DND-41 (cell line): Measurements from ENCODE around the gene DHRS9.

Experiments used
- CTCF ChIP-seq: IDR thresholded peaks from 2 replicates; pipeline ENCODE4 v1.5.1; 2012; ENCODE audit warnings: borderline replicate concordance, low read length, moderate library complexity, mild to moderate bottlenecking; ENCODE audit not compliant: poor library complexity, severe bottlenecking; ENCODE audit errors: extremely low read depth
- EZH2 ChIP-seq: IDR thresholded peaks from 3 replicates; pipeline ENCODE4 v1.6.1; 2012; ENCODE audit warnings: borderline replicate concordance, low read depth, mild to moderate bottlenecking, moderate library complexity, low read length, inconsistent platforms; ENCODE audit not compliant: severe bottlenecking

- no peak for TF ChIP-seq CTCF
- no peak for TF ChIP-seq EZH2
These were observed 26.3 kb downstream of the DHRS9 start for GRCh38 chr2:169095621-169096105.
